Stimulated activated CD8-positive, alpha-beta memory T cell treated with anti-CD3 and anti-CD28 coated beads, Interleukin-15, amount 100 ng/mL, for 48 hours (primary cell): ENCODE results near the gene EDDM13.
"Not testable (repeated sequence)": the region's sequence is repeated elsewhere in the genome, so short reads cannot be mapped to it uniquely, and the experiment has no call there.

ENCODE experiments used
- DNase-seq, 2 donors: peaks; one replicate each; pipeline ENCODE4 v3.0.0-alpha.2; 2020; ENCODE audit warnings: low read depth in 2 of 2

EDDM13 gene, protein sequence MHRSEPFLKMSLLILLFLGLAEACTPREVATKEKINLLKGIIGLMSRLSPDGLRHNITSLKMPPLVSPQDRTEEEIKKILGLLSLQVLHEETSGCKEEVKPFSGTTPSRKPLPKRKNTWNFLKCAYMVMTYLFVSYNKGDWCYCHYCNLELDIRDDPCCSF

GRCh38 chr19:56272161-56272798, at the start of gene EDDM13:
Gene EDDM13, plus strand, starts transcription at chr19:56272748. Its CDS starts 87 bp downstream, at chr19:56272835.
- DNase-seq = no peak

- no peak for DNase-seq
Measured at GRCh38 chr19:56222901-56223300, 49.6 kb upstream of the EDDM13 start.

GRCh38 chr19:56223481-56223880, 49.1 kb upstream of the EDDM13 start:
- no peak for DNase-seq

DNA sequence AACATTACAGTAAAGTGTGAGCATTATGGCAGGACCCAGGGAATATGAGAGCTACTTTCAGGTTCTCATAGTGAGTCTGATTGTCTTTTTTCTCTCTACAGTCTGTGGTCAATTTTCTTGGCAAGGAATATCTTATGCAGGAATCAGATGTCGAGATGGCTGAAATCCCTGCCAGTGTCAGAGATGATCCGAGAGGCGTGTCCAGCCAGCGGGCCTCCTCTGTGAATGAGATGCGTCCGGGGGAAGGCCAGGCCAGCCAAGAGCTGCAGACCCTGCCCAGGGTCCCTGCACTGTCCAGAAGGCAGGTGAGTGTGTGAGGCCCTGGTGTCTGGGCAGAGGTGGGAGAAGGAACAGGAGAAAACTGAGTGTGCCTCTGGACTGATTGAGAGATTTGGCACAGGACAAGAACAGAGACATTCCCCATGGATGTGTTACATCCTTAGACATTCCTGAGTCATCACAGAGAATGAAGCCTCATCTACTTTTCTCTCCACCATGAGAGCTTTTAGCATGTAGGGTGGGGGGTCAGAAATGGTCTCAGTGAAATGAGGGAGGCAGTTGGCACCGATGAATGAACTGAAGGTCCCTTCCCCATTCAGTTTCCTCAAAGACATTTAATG, 27.3 kb upstream of the EDDM13 start:
- no peak for DNase-seq

DNA sequence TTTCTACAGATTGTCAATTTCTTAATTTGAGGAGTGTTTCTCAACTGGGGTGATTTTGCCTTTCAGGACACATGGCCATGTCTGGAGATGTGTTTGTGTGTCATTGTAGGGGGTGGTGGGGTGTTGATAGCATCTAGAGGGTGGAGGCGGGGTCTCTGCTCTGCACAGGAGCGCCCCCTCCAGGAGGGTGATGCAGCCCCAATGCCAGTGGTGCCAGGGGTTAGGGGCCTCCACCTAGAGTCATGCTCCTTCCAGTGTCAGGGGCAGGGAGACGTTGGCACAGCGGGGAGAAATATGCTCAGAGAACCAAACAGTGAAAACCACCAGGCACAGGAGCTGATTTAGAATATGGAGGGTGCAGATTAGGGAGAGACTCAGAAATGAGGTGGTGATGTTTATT, 26.8 kb upstream of the EDDM13 start:
- DNase-seq = not testable (repeated sequence)

- not testable (repeated sequence) for DNase-seq
Measured at GRCh38 chr19:56248736-56249338, 23.7 kb upstream of the EDDM13 start.

GRCh38 chr19:56252699-56253422, 19.7 kb upstream of the EDDM13 start:
- DNase-seq = peak; percentile 56 to 66

- no peak for DNase-seq
Measured at GRCh38 chr19:56253737-56254136, 18.8 kb upstream of the EDDM13 start.

- DNase-seq = no peak
Measured at GRCh38 chr19:56258272-56258671, 14.3 kb upstream of the EDDM13 start.

- no peak for DNase-seq
Measured at GRCh38 chr19:56261145-56261544, 11.4 kb upstream of the EDDM13 start.

DNA sequence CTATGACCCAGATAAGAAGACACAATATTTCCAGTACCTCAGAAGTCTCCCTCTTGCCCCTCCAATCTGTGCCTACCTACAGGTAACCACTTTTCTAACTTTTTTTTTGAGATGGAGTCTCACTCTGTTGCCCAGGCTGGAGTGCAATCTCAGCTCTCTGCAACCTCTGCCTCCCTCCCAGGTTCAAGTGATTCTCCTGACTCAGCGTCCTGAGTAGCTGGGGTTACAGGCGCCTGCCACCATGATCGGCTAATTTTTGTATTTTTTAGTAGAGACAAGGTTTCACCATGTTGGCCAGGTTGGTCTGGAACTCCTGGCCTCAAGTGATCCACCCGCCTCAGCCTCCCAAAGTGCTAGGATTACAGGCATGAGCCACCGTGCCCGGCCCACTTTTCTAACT, 10.6 kb upstream of the EDDM13 start:
- DNase-seq = not testable (repeated sequence)

GRCh38 chr19:56263319-56263718, 9.2 kb upstream of the EDDM13 start:
- no peak for DNase-seq

DNA sequence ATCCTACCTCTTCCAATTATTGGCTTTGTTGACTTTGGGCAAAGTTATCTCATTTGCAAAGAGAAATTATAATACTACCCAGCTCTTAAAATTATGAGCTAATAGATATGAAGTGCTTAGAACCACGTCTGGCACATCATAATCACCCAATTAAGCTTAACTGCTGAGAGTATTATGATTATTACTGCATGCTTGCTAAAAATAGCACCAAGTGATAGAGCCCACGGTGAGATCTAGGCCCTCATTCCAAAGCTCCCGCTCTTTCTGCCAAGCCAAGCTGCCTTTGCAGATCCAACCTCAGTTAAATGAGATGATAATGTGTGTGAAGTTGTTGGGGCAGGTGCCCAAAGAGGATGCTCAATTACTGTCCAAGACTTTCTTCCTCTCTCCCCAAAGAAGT, 6.5 kb upstream of the EDDM13 start:
- no peak for DNase-seq

- DNase-seq = no peak
Measured at GRCh38 chr19:56269348-56269747, 3.2 kb upstream of the EDDM13 start.

DNA sequence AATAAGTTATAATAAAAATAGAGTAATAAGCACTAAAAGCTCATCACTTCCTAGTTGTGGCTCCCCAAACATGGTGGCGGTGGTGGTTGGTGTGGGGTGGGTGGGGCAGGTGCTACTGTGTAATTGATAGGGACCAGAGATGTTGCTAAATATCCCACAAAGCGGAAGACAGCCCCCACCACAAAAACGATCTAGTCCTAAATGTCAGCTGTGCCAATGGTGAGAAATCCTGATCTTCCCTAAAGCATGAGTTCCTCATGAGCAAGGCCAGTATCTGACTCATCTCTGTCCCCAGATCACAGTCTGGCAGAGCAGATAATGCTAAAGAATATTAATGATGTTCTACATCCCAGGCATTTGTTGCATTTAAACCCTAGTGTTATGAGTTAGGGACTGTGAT, 1.9 kb upstream of the EDDM13 start:
- DNase-seq = no peak

- DNase-seq = no peak
Measured at GRCh38 chr19:56271151-56271550, 1.4 kb upstream of the EDDM13 start.

GRCh38 chr19:56273563-56274117, 1.1 kb downstream of the EDDM13 start:
- no peak for DNase-seq

- no peak for DNase-seq
Measured at GRCh38 chr19:56282809-56283208, 10.3 kb downstream of the EDDM13 start.

GRCh38 chr19:56284746-56285145, 12.2 kb downstream of the EDDM13 start:
- DNase-seq = no peak

DNA sequence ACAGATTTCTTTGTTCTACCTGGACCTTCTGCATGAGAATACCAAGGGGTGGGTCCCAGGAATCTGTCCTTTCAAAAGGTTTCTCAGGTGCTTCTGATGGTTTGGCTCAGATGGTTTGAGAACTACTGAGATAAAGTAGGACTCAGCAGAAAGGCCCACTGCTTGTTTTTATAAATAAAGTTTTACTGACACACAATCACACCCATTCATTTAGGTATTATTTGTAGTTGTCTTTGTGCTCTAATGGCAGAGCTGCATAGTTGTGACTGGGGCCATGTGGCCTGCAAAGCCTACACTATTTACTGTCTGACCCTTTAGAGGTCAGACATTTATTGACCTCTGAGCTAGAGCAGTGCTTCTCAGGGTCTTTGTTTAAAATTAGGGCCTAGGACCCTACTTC, 17.6 kb downstream of the EDDM13 start:
- DNase-seq = no peak

DNA sequence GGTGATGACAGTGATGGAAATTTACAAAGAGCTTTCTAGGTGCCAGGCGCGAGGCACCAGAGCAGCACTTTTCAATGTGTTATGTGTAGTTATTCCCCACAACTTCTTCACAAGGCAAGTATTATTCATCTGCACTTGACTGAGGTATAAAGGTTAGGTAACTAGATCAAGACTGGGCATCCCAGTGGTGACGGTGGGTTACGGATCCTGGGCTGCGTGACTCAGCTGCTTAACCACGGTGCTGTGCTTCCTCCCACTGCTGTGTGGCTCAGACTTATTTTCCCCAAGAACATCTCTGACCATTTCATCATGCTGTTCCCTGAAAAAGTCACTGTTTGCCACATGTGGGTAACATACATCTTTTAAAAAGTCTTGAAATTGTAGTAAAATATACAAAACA, 19.3 kb downstream of the EDDM13 start:
- DNase-seq = peak; percentile 22 to 25

- DNase-seq = no peak
Measured at GRCh38 chr19:56294549-56294948, 22.0 kb downstream of the EDDM13 start.
